GM06990 (cell line): Measurements from ENCODE around the gene CDH12.
A peak's percentile ranks its signal among the peaks of the same experiment; 100 is the strongest.

ENCODE experiments used
- DNase-seq: peaks from one replicate; pipeline ENCODE4 v3.0.0-alpha.2; 2011; ENCODE audit not compliant: insufficient read length; ENCODE audit errors: extremely low read depth
- H3K27me3 ChIP-seq: replicated peaks from 2 replicates; pipeline ENCODE4 v1.6.0; 2011; ENCODE audit warnings: low read length; ENCODE audit not compliant: control insufficient read depth, insufficient read depth
- H3K36me3 ChIP-seq: 2 replicates; pipeline ENCODE4 v1.5.1; 2011; ENCODE audit warnings: low read length; ENCODE audit not compliant: control insufficient read depth, insufficient read depth
- H3K4me3 ChIP-seq: replicated peaks from 2 replicates; pipeline ENCODE4 v1.5.1; 2011; ENCODE audit warnings: low read depth, mild to moderate bottlenecking, control low read depth, low read length
- CTCF ChIP-seq: IDR thresholded peaks from 2 replicates; pipeline ENCODE4 v1.5.1; 2011; ENCODE audit warnings: low read length, control low read depth, mild to moderate bottlenecking, inconsistent platforms; ENCODE audit not compliant: insufficient read depth, poor library complexity, severe bottlenecking

The CDH12 gene

DNA sequence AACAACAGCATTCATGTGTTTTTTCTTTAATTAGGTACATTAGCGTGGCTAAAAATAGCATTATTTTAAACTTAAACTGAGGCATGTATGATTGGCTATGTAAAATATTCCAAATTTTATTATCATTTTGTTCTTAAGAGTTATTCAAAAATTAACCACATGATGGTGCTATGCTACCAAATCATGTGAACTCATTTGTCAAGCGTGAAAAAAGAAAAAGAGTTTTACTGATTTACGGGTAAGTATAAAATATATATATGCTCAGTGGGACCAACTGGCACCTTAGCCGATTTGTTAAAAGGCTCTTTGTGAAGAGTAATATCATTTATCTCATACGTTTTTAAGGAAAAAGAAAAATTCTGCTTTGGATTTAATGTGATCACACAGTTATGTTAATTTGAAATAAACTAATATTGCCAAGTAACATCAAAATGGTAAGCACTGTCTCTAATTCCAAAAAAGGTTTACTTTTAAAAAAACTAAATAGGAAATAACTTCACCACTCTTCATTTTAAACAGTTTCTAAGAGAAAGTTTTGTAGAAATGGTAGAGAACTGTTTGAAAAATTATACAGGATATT, 1042.3 kb downstream of the CDH12 start:
- Histone ChIP-seq H3K36me3 (no peaks in the 10 kb centered on the region), H3K27me3 (no peaks in the 10 kb centered on the region), H3K4me3 (no peak overlapping the region)
- DNase-seq: no peak
- TF ChIP-seq CTCF: peak; percentile 13

DNA sequence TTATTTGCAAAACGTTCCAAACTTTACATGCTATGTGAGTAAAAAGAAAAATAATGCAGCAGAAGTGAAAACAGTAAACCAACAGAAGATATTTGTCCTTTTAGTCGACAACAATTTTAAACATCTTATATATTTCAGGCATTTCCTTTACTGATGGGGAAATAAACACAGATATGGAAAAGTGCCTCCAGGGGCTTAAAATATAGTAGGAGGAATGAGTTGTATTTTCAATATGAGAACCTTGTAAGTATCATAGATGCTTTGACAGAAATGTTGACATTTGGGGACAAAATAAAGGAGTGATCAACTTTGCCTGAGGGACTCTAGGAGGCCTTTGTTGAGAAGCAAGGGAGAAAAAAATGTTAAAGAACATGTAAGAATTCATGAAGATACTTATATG, 1043.5 kb downstream of the CDH12 start:
- Histone ChIP-seq H3K4me3 (no peak overlapping the region), H3K36me3 (no peaks in the 10 kb centered on the region), H3K27me3 (no peaks in the 10 kb centered on the region)
- no peak for TF ChIP-seq CTCF
- DNase-seq: no peak

DNA sequence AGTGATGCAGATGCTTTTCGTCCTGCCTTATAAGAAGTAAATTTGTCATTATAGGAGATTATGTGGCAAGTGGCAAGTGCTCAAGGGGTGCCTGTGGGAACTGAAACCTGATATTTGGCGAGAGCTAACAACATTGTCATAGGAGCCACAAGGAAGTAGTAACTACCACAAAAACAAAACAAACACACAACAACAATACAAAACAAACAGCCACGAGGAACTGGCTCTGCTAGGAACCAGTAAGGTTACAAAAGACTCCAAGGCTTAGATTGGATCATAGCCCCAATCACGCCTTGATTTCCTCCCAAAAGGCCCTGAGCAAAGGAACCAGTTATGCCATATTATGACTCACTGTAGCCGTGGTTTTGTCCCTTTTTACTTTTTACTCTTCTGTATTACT, 1045.2 kb downstream of the CDH12 start:
- no peak for DNase-seq
- Histone ChIP-seq H3K4me3 (no peak overlapping the region), H3K36me3 (no peaks in the 10 kb centered on the region), H3K27me3 (no peaks in the 10 kb centered on the region)
- no peak for TF ChIP-seq CTCF

- Histone ChIP-seq H3K36me3 (no peaks in the 10 kb centered on the region), H3K4me3 (no peak overlapping the region), H3K27me3 (no peaks in the 10 kb centered on the region)
- DNase-seq: no peak
- TF ChIP-seq CTCF: no peak
These were observed 1046.2 kb downstream of the CDH12 start for GRCh38 chr5:21806943-21807342.

- Histone ChIP-seq H3K36me3 (no peaks in the 10 kb centered on the region), H3K27me3 (no peaks in the 10 kb centered on the region), H3K4me3 (no peak overlapping the region)
- no peak for TF ChIP-seq CTCF
- DNase-seq: no peak
These were observed 1046.9 kb downstream of the CDH12 start for GRCh38 chr5:21806271-21806670.
